ENCODE measurements around the gene LYL1. TPM values are rescaled to one million over a fixed set of nuclear protein-coding genes. Genes with fewer than 3 reads are reported as not detected.

The LYL1 gene
- total and polyA plus RNA-seq, 2 of the 13 experiments (the other 11 are each of a cell fraction or from before 2014, with no cell fraction given) = 0.75 to 0.92 TPM

GRCh38 chr19:13060233-13060963 lies 42.3 kb downstream of the LYL1 start (continued):
- no peak for TF ChIP-seq CHCHD3 (CRISPR knock-in tag; IDR thresholded peaks at IDR 0.05)
- TF ChIP-seq SIN3B (IDR thresholded peaks at IDR 0.05; ENCODE audit: low read length) = no peak
- peak; percentile 39; the same call in 1 of the 2 replicates for TF ChIP-seq HOXD1 (CRISPR knock-in tag; IDR thresholded peaks at IDR 0.05)
- 0 out of 2 replicates have a peak, but pooled peaks have one; percentile 21 for TF ChIP-seq BHLHE40 (IDR thresholded peaks at IDR 0.05; ENCODE audit: low read length)
- no peak for TF ChIP-seq NFYC (CRISPR knock-in tag; IDR thresholded peaks at IDR 0.05)
- TF ChIP-seq ZNF253 (CRISPR knock-in tag; IDR thresholded peaks at IDR 0.05; ENCODE audit: borderline replicate concordance) = peak; percentile 43; the same call in 1 of the 2 replicates
- peak; percentile 36 for TF ChIP-seq YY1 (IDR thresholded peaks at IDR 0.05; ENCODE audit: insufficient read depth, insufficient replicate concordance, low read depth, low read length)
- TF ChIP-seq ZKSCAN8 (CRISPR knock-in tag; IDR thresholded peaks at IDR 0.05; ENCODE audit: borderline replicate concordance) = 0 out of 2 replicates have a peak, but pooled peaks have one; percentile 25
- peak; percentile 20; the same call in 1 of the 2 replicates for TF ChIP-seq BRF2 (CRISPR knock-in tag; IDR thresholded peaks at IDR 0.05)
- peak; percentile 81; the same call in 1 of the 2 replicates for TF ChIP-seq ZNF281 (CRISPR knock-in tag; IDR thresholded peaks at IDR 0.05; ENCODE audit: borderline replicate concordance)
- 0 out of 2 replicates have a peak, but pooled peaks have one; percentile 13 for TF ChIP-seq ZNF770 (CRISPR knock-in tag; IDR thresholded peaks at IDR 0.05)
- TF ChIP-seq ARNT2 (CRISPR knock-in tag; IDR thresholded peaks at IDR 0.05; ENCODE audit: low read depth) = peak; percentile 67; the same call in 1 of the 2 replicates
- no peak for TF ChIP-seq ZNF354B (CRISPR knock-in tag; IDR thresholded peaks at IDR 0.05)
- peak; percentile 85 for TF ChIP-seq NR2F6 (IDR thresholded peaks at IDR 0.05)
- TF ChIP-seq NR2F6 (CRISPR knock-in tag; IDR thresholded peaks at IDR 0.05) = peak; percentile 88; the same call in 1 of the 2 replicates
- peak; percentile 86; the same call in 1 of the 2 replicates for TF ChIP-seq ZNF710 (CRISPR knock-in tag; IDR thresholded peaks at IDR 0.05; ENCODE audit: borderline replicate concordance)
- no peak for TF ChIP-seq ZNF382 (CRISPR knock-in tag; IDR thresholded peaks at IDR 0.05; ENCODE audit: borderline replicate concordance)
- no peak for TF ChIP-seq PREB (CRISPR knock-in tag; IDR thresholded peaks at IDR 0.05)
- peak; percentile 38 for TF ChIP-seq CEBPG (CRISPR knock-in tag; IDR thresholded peaks at IDR 0.05)
- 0 out of 2 replicates have a peak, but pooled peaks have one; percentile 15 for TF ChIP-seq ZNF232 (CRISPR knock-in tag; IDR thresholded peaks at IDR 0.05; ENCODE audit: borderline replicate concordance)
